ENCODE results near the gene DLL1.

DNA sequence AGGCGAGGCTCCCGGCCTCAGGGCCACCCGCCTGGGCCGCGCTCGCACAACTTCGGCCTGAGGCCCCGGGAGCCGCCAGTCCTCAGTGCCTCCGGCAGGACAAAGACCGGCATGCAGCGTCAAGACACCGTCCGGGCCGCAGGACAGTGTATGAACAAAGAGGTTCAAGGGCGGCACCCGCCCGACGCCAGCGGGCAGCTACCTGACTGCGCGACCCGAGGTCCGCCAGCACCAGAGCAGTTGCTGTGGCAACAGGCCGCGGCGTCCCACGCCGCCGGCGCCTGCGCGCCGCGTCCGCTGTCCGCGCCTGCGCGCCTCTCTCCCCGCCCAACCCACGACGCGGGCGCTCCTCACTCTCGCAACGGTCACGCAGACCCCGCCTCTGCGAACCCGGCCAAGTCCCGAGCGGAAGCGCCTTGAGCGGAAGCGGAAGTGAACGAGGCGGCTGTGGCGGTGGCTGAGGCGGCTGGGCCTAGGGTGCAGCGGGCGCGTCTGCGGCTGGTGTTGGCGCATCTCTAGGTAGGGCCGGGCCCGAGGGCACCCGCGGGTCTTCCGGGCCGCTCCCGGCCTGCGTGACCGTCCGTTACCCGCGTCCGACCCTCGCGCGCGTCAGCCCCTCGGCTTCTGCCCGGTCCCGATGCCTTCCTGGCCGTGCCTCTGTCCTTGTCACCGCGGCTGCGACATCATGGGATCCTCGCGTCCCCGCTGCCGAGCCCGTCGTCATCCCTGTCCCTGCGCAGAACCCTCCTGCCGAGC lies 15.6 kb upstream of the DLL1 start, which contains the start of gene FAM120B:
- TF ChIP-seq, protein P1, sequence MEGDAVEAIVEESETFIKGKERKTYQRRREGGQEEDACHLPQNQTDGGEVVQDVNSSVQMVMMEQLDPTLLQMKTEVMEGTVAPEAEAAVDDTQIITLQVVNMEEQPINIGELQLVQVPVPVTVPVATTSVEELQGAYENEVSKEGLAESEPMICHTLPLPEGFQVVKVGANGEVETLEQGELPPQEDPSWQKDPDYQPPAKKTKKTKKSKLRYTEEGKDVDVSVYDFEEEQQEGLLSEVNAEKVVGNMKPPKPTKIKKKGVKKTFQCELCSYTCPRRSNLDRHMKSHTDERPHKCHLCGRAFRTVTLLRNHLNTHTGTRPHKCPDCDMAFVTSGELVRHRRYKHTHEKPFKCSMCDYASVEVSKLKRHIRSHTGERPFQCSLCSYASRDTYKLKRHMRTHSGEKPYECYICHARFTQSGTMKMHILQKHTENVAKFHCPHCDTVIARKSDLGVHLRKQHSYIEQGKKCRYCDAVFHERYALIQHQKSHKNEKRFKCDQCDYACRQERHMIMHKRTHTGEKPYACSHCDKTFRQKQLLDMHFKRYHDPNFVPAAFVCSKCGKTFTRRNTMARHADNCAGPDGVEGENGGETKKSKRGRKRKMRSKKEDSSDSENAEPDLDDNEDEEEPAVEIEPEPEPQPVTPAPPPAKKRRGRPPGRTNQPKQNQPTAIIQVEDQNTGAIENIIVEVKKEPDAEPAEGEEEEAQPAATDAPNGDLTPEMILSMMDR (conservative IDR thresholded peaks at IDR 0.05 in 1 of 2, IDR thresholded peaks at IDR 0.05 in 1 of 2; ENCODE audit: extremely low read depth in 1 of 2, insufficient read depth in 1 of 2, low read depth in 1 of 2, low read length in 2 of 2) = no peak
- no peak for TF ChIP-seq EZH2 (IDR thresholded peaks at IDR 0.05; ENCODE audit: borderline replicate concordance, low read length)
